Bone marrow (tissue), 2 donors: Measurements from ENCODE around the gene WDR81.
"Not testable (repeated sequence)": the region's sequence is repeated elsewhere in the genome, so short reads cannot be mapped to it uniquely, and the experiment has no call there.

Source experiments
- DNase-seq, 2 donors: peaks; one replicate each; lab custom pipeline; 2025; lab: John Stamatoyannopoulos, UW

The WDR81 gene

GRCh38 chr17:1730326-1731193 is 6.1 kb downstream of the WDR81 start:
- no peak for DNase-seq

- no peak for DNase-seq
Measured at GRCh38 chr17:1731194-1731506, 6.6 kb downstream of the WDR81 start.

- no peak for DNase-seq
Measured at GRCh38 chr17:1732241-1732832, 7.8 kb downstream of the WDR81 start.

- DNase-seq, result no peak
Measured at GRCh38 chr17:1732833-1733321, 8.4 kb downstream of the WDR81 start.

GRCh38 chr17:1733759-1734158 is 9.3 kb downstream of the WDR81 start:
- DNase-seq, result no peak

DNA sequence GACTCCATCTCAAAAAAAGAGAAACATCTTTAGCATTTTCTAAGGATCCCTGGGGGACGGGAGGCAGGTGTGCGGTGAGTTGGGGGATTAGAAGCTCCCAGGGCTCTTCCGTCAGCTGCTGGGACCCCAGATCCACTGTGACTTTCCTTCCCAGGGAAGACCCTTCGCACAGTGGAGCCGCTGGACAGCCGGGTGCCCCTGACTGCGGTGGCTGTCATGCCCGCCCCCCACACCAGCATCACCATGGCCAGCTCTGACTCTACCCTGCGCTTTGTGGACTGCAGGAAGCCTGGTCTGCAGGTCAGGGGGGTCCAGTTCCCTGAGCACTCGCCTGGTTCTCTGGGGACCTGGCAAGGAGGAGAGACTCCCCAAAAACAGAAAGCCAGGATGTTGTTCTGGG is 10.9 kb downstream of the WDR81 start:
- no peak for DNase-seq

GRCh38 chr17:1735834-1736347 is 11.4 kb downstream of the WDR81 start:
- no peak for DNase-seq

GRCh38 chr17:1736348-1737281 is 12.1 kb downstream of the WDR81 start:
- peak in 1 of 2 donors; percentile 66 for DNase-seq

- DNase-seq, result no peak
Measured at GRCh38 chr17:1737531-1738291, 13.2 kb downstream of the WDR81 start.

DNA sequence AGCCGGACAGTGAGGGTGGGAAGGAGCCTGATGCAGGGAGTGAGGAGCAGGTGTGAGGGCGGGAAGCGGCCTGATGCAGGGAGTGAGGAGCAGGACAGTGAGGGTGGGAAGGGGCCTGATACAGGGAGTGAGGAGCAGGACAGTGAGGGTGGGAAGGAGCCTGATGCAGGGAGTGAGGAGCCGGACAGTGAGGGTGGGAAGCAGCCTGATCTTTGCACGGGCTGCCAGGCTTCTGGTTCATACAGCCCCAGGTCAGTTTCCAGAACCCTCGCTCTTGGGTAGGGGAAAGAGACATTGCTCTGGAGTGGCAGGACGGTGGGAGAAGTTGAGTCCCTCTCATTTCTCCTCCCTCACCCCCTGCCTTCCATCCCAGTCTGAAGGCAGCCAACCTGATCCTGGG is 17.4 kb downstream of the WDR81 start:
- DNase-seq, result not testable (repeated sequence)

DNA sequence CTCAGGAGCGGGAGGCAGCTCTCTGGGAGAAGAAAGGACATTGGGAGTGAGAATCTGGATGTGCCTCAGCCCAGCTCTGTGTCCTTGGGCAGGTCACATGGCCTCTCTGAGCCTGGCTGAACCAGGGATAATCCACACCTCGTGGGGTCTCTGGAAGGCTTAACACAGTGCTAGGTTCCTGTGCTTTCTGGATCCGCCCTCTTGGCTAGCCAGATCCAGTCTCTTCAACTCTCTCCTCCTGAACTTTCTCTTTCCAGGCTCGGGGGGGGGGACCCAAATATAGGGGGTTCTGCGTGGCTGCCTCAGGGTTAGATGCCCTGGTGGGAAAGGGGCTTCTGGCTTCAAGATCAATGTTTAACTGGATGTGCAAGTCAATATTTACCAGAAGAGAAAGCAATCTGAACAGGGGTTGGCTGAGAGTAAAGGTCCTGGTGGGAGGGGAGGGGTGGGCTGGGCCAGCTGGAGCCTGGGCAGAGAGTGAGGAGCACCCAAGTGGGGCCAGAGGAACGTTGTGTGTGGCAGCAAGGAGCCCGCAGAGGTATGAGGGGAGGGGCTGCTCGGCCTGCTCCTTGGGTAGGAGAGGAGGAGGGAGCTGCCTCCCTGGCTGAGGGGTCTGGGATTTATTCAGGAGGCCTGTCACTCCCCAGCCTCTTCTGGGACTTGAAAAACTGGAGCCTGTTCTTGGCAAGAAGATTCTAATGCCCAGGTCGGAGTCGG is 18.0 kb downstream of the WDR81 start, which contains the start of gene SERPINF2:
TSS of gene SERPINF2 (plus strand) at position 501 of the 717 bp plus-strand sequence. CDS start 2,125 bp downstream, outside the sequence.
- DNase-seq, result no peak

DNA sequence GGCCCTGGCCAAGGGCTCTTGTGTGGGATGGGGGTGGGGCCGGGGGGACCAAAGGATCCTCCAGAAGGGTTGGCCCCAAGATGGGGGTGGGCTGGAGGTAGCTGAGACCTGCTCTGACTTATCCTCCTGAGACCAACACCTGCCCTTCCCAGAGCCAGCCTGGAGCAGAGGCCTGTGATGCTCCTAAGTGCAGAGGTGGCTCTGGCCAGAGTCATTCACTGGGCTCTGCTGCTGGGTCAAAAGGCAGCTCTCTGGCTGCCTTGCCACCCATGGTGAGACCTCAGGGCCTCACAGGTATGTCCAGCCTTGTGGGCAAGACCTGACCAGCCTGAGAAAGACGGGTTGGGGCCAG is 18.6 kb downstream of the WDR81 start:
- DNase-seq, result no peak

GRCh38 chr17:1744551-1745512 is 20.3 kb downstream of the WDR81 start:
- no peak for DNase-seq

DNA sequence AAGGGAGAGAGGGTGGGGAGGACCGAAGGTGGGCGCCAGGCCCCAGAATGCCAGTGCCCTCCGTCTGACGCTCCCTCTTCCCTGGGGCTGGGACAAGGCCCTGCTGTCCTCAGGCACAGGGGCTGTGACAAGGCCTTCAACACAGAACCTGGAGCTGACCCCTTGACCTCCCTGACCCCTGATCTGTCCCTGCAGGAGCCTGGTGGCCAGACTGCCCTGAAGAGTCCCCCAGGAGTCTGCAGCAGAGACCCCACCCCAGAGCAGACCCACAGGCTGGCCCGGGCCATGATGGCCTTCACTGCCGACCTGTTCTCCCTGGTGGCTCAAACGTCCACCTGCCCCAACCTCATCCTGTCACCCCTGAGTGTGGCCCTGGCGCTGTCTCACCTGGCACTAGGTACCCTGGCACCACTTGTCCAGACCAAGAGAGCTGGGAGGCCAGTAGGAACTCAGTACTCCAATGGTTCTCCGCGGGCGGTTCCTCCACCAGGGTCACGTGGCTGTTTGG is 21.1 kb downstream of the WDR81 start:
- no peak for DNase-seq

DNA sequence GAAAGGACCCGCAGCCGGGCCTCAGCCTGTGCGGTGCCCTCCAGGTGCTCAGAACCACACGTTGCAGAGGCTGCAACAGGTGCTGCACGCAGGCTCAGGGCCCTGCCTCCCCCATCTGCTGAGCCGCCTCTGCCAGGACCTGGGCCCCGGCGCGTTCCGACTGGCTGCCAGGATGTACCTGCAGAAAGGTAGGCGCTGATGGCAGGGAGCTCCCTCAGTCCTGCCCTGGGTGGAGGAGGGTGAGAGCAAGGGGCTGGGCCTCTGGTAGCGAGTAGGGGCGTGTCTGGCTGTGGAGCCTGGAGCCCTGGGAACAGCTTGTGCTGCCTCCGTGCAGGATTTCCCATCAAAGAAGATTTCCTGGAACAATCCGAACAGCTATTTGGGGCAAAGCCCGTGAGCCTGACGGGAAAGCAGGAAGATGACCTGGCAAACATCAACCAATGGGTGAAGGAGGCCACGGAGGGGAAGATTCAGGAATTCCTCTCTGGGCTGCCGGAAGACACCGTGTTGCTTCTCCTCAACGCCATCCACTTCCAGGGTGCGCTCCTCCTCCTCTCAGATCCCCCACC is 22.6 kb downstream of the WDR81 start:
- no peak for DNase-seq

- DNase-seq, result no peak
Measured at GRCh38 chr17:1750628-1751027, 26.1 kb downstream of the WDR81 start.

DNA sequence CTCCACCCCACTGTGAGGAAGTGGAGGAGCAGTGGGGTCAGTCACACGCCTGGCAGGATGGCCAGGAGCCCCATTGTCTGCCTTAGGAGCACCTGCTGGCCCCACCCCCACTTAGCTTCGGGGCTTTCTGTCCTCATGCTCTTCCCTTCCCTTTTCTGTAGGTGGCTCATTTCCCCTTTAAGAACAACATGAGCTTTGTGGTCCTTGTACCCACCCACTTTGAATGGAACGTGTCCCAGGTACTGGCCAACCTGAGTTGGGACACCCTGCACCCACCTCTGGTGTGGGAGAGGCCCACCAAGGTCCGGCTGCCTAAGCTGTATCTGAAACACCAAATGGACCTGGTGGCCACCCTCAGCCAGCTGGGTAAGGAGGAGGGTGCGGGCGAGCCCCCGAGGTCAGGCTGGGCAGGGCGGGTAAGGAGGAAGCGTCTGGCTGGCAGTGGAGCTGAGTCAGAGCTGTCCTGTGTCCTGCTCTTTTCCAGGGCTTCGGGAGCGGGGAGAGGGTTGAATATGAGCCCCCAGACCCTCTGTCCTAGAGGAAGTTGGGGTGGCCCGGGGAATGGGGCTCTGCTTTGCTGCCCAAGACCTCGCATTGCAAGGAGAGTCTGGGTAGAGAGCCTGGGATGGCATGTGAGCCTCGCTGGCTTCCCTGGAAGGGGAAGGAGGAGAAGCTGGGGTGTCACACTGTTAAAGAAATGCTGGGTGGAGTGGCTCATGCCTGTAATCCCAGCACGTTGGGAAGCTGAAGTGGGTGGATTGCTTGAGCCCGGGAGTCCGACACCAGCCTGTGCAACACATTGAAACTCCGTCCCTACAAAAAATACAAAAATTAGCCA is 28.1 kb downstream of the WDR81 start:
- peak; percentile 20 to 75 for DNase-seq
